Stimulated activated CD8-positive, alpha-beta memory T cell treated with anti-CD3 and anti-CD28 coated beads, Interleukin-4, amount 100 ng/mL, for 24 hours (primary cell): Measurements from ENCODE around the gene STMN1.
A peak's percentile ranks its signal among the peaks of the same experiment; 100 is the strongest.
"Not testable (repeated sequence)": the region's sequence is repeated elsewhere in the genome, so short reads cannot be mapped to it uniquely, and the experiment has no call there.

ENCODE experiments used
- DNase-seq: peaks from one replicate; pipeline ENCODE4 v3.0.0-alpha.2; 2020; ENCODE audit warnings: low read depth

The STMN1 gene

GRCh38 chr1:25905680-25906643, at the start of gene STMN1:
Gene STMN1 (minus strand): TSS chr1:25906419. CDS start chr1:25904676, 1,743 bp downstream.
- peak; percentile 85 for DNase-seq

DNA sequence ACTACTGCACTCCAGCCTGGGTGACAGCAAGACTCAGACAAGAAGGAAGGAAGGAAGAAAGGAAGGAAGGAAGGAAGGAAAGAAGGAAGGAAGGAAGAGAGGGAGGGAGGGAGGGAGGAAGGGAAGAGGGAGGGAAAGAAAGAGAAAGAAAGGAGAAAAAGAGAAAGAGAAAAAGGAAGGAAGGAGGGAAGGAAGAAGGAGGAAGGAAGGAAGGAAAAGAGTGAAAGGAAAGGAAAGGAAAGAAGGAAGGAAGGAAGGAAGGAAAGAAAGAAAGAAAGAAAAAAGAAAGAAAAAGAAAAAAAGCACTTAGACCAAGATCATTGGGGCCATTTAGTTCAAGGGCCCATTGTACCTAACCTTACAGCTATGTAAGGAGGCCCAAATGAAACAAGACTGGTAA, 49.3 kb upstream of the STMN1 start:
- DNase-seq, result no peak

- DNase-seq, result no peak
Measured at GRCh38 chr1:25954282-25954938, 48.2 kb upstream of the STMN1 start.

GRCh38 chr1:25952841-25953401, 46.7 kb upstream of the STMN1 start:
- DNase-seq, result no peak

DNA sequence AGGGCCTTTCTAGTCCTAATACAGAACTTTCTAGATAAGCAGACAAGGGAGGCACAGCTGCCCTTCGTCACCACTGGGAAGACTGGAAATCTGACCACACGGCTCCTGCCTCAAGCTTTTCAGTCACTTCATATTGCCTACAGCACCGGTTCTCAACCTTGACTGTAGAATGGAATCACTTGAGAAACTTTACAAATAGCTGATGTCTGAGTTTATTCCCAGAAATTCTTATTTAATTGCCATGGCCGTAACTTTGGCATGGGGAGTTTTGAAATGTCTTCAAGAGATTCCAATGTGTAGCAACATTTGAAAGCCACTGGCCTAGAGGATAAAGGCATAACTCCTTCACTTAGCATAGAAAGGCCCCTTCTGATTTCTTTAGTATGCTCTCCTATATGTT, 42.4 kb upstream of the STMN1 start:
- DNase-seq, result no peak

DNA sequence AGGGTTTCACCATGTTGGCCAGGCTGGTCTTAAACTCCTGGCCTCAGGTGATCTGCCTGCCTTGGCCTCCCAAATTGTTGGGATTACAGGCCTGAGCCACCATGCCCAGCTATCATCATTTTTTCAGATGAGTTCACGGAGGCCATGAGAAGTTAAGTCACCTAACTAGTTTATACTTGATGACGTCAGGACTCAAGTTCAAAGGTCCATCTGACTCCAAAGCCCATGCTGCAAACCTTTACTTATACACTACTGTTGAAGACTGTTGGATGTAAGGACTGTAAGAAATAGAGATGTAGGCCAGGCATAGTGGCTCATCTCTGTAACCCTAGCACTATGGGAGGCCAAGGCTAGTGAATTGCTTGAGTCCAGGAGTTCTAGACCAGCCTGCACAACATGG, 40.8 kb upstream of the STMN1 start:
- DNase-seq, result no peak

DNA sequence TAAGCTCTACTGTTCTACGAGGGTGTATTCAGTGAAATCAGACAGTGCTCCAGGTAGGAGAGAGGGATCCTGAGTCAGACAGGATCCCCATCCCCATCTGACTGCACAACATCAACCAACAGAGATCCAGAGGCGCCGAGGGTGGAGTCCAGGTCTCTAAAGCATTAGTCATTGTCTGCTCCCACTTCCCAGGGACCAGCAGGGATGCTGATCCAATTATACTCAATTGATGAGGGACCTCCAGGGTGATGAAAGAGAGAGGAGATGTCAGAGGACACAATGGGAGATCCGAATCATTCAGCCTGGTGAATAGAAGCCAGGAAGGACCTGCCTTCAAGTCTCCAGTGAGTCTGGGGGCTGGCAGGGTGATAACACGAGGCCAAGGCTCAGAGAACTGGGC, 39.5 kb upstream of the STMN1 start:
- no peak for DNase-seq

DNA sequence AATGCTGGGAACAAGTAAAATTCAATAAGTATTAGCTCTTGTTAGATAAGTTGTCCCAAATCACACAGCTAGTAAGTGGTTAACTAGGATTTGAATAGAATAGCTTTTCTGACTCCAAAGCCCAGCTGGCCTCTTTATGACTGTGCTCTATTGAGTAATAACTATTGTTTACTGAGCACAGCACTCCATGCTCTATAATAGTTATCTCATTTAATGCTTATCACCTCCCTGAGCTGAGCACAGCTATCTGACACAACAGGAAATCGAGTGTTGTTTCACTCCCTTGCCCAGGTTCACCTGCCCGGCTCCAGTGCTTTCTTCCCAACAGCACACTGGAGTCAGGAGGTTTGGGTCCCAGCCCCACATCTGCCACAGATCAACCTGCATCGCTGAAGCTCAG, 38.8 kb upstream of the STMN1 start:
- no peak for DNase-seq

GRCh38 chr1:25943511-25943910, 37.3 kb upstream of the STMN1 start:
- DNase-seq, result not testable (repeated sequence)

DNA sequence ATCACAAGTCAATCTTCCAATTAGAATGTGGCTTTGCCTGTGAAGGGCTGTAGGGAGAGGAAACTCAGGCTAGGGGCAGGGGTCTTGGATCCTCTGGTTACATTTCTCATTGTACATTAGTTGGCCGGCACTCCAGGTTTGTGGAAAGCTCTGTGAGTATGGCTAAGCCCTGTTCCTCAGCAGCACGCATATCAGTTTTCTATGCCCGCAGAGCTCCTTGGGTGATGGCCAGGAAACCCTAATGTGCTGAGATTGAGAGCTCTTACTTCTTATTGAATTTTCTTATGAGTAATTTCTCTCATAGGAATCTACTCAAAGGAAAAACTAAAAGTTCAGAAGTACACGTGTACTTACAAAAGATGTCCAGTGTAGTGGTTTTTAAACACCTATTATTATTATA, 30.7 kb upstream of the STMN1 start:
- DNase-seq, result no peak

- no peak for DNase-seq
Measured at GRCh38 chr1:25933479-25934365, 27.5 kb upstream of the STMN1 start.

DNA sequence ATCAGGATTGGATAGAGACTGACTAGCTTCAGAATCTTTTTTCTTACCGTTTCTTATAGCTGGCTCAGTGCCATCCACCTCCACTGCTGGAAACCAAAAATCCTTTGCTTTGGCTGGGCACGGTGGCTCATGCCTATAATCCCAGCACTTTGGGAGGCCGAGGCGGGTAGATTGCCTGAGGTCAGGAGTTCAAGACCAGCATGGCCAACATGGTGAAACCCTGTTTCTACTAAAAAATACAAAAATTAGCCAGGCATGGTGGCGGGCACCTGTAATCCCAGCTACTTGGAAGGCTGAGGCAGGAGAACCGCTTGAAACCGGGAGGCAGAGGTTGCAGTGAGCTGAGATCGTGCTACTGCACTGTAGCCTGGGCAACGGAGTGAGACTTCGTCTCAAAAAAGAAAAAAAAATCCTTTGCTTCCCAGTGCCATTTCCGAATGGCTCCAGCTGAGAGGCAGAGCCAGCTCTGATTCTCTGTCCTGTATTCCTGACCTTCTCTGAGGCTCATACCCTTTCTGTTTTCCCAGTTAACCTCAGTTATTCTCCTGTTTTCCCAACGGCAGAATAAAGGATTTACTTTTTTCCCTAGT, 26.7 kb upstream of the STMN1 start:
- DNase-seq, result not testable (repeated sequence)

- no peak for DNase-seq
Measured at GRCh38 chr1:25932321-25932720, 26.1 kb upstream of the STMN1 start.

DNA sequence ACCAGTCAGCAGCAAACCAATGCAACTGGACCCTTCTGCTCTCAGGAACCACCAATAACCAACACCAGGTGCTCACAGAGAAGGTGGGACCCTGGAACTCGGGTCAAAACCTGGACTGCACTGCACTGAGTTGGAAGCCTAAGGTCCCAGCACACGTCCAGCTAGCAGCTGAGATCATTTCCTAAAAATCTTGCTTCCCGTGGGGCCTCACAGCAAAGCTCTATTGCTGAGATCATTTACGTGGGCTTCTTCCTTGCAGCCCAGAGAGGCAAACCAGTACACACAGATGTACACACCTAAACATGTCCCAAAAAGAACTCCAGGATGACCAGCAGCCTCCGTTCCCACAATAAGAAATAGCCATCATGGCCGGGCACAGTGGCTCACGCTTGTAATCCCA, 22.8 kb upstream of the STMN1 start:
- DNase-seq, result no peak

DNA sequence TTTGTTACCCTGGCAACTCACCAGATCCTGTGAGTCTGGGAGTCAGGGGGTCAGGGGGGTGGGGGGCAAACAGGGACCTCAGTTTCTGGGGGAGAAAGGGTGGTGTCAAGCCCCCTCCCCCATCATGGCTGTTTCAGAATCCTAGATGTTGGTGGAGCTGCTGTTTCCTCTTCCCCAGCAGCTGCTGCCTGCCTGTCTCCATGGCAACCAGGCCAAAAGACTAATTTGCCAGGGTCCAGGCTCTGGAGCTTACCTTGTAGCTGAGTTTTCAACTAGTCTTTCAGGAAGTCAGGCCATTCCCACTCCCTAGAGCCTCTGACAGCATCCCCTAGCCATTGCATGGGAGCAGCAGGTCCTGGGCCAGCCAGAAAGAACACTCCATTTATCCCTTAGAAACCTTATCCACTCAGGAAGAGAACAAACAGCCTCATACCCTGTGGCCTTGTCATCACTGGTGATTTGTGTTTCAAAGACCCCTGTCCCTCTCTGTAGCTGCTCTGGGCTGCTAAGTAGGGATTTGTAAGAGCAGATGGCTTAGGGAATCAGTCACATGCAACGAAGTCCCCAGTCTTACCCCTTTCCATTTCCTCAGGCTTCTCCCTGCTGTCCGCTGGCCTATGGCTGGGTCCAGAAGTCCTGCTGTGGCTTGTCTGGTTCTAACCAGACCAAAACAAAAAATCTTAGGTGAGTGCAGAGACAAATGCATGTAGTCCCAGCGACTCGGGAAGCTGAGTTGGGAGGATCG, 21.5 kb upstream of the STMN1 start:
- DNase-seq, result no peak

DNA sequence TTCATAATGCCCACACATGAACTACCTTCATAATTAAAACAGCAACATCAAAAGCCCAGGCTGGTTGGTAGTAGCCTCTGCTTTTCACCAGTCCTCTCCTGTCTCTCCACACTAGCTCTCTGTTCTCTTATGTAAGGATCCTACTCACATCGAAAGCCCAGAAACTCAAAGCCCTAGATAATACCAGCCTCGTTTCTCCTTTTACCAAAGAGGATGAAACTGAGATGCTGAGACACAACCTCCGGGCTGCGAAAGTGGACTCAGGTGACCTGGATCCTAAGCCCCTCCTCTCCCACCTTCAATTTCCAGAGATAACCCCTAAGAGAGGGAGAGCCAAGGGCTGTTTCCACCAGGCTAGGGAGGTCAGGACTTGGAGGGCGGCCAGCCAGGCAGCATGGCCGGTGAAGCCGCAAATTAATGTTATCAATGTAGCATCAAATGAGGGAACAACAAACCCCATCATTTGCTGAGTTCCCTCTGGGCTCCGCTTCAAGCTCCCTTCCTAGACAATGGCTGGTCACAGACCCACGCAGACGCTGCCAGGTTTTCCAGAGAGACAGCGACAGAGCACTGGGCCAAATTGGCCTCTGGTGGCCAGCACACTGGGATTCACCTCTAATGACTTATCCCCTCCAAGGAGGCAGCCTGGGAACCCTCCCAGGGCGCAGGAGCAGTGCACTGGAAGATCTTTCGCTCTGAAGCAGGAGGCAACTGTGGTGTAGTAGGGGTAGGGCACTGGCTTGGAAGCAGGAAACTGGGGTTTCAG, 20.7 kb upstream of the STMN1 start:
- DNase-seq, result no peak

DNA sequence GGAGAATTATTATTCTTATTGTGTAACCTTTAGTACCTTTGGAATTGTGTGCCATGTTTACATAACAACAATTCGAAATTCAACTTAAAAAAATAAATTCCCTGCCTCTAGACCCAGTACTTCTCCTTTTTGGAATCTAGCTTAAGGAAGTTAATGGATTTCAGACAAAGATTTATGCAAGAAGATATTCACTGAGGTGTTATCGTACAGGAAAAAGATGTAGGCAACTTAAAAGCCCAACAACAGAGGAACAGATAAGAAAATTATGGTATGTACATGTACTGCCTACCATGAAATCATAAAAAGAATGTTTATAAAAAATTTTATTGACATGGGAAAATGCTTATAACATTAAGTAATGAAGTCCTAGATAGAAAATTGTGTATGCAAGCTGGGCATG, 18.2 kb upstream of the STMN1 start:
- no peak for DNase-seq

DNA sequence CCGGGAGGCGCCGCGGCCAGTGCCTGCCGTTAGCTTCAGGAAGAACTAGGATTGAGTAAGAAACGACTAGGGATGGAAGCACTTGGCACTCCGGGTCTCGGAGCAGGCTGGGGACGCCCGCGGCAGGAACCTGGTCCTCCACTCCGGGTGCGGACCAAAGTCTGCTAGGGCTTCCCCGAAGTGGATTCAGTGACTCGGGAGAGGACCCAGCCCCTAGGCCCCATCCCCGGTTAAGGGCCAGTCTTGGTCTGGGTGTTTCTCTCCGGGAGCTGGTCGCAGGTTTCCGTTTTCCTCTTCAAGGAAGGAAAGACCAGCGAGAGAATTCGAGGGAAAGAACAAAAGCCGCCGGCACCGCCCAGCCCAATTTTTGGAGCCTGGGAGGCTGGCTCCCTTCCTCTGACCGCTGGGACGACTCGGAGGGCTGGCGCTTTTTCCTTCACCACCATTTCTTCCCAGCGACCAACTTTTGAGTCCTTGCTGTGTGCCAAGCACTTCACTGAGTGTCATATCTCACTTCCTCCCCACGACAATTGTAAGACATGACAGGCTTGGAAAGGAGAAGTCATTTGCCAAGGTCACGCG, 16.8 kb upstream of the STMN1 start:
- no peak for DNase-seq

DNA sequence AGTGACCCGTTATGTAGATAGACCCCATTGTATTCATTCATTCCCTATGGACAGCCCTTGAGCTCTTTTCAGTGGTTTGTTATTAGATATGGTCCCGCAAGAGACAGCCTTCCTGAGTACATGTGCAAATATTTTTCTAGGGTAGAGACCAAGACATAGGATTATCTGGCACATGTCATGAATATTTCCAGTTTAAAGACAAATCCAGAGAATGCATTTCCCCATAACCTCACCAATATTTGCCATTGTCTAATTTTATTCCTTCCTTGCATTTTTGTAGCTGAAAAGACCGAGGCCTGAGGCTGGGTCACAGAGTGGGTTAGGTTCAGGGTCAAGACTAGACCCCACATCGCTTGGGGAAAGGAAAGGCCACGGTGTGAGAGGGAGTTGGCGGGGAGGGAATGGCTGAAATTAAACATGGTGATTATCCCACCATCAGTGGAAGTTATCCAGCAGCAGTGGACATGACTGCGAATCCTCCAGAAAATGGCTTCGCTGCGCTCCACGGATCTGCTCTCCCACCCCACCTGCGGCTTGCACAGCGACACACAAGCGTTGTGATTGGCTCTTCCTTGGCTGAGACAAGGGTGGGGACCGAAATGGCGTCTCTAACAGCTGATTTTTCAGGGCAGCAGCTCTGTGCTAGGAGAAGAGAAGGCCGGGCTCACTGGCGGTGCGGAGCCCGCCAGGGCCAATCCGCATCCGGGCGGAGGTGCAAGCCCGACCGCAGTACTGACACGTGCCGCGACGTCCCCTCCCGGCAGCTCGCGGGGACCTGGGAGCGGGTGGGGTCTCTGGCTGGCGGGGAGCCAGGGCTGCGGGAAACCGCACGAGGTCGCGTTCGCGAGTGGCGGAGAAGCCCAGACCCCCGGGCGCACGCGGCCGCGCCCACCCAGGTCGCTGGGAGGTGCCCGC, 16.1 kb upstream of the STMN1 start:
- DNase-seq, result peak; percentile 20
